MM.1S (cell line): ENCODE data around the gene NANP.

ENCODE experiments used
- CTCF ChIP-seq: fragments of 300-600 bp; sonication (generic); IDR thresholded peaks from 2 replicates; pipeline ENCODE4 v1.5.1; 2016; ENCODE audit warnings: antibody characterized with exemption, low read length, mixed read lengths
- EZH2 ChIP-seq: fragments of 300-600 bp; sonication (generic); optimal IDR thresholded peaks from 2 replicates; pipeline ENCODE3; 2017; ENCODE audit warnings: low read depth, mild to moderate bottlenecking, antibody characterized with exemption, low read length, mixed read lengths

GRCh38 chr20:25570148-25570530, 53.7 kb downstream of the NANP start:
- TF ChIP-seq CTCF (no peak), EZH2 (no peak)
